Activated naive CD8-positive, alpha-beta T cell (primary cell): ENCODE measurements around the gene SSRP1.

ENCODE experiments used
- H3K27ac Mint-ChIP-seq: one replicate; pipeline ENCODE4 v1.8.0; 2021; ENCODE audit warnings: mixed read lengths
- H3K27me3 Mint-ChIP-seq: one replicate; pipeline ENCODE4 v1.8.0; 2021; ENCODE audit warnings: mixed read lengths
- H3K36me3 Mint-ChIP-seq: one replicate; pipeline ENCODE4 v1.8.0; 2021; ENCODE audit warnings: mixed read lengths
- H3K4me1 Mint-ChIP-seq: one replicate; pipeline ENCODE4 v1.8.0; 2021; ENCODE audit warnings: low read depth, mixed read lengths
- H3K4me3 Mint-ChIP-seq: one replicate; pipeline ENCODE4 v1.8.0; 2021; ENCODE audit warnings: mild to moderate bottlenecking, mixed read lengths
- H3K9me3 Mint-ChIP-seq: one replicate; pipeline ENCODE4 v1.8.0; 2021; ENCODE audit warnings: low read depth, mixed read lengths

Gene SSRP1, protein sequence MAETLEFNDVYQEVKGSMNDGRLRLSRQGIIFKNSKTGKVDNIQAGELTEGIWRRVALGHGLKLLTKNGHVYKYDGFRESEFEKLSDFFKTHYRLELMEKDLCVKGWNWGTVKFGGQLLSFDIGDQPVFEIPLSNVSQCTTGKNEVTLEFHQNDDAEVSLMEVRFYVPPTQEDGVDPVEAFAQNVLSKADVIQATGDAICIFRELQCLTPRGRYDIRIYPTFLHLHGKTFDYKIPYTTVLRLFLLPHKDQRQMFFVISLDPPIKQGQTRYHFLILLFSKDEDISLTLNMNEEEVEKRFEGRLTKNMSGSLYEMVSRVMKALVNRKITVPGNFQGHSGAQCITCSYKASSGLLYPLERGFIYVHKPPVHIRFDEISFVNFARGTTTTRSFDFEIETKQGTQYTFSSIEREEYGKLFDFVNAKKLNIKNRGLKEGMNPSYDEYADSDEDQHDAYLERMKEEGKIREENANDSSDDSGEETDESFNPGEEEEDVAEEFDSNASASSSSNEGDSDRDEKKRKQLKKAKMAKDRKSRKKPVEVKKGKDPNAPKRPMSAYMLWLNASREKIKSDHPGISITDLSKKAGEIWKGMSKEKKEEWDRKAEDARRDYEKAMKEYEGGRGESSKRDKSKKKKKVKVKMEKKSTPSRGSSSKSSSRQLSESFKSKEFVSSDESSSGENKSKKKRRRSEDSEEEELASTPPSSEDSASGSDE

DNA sequence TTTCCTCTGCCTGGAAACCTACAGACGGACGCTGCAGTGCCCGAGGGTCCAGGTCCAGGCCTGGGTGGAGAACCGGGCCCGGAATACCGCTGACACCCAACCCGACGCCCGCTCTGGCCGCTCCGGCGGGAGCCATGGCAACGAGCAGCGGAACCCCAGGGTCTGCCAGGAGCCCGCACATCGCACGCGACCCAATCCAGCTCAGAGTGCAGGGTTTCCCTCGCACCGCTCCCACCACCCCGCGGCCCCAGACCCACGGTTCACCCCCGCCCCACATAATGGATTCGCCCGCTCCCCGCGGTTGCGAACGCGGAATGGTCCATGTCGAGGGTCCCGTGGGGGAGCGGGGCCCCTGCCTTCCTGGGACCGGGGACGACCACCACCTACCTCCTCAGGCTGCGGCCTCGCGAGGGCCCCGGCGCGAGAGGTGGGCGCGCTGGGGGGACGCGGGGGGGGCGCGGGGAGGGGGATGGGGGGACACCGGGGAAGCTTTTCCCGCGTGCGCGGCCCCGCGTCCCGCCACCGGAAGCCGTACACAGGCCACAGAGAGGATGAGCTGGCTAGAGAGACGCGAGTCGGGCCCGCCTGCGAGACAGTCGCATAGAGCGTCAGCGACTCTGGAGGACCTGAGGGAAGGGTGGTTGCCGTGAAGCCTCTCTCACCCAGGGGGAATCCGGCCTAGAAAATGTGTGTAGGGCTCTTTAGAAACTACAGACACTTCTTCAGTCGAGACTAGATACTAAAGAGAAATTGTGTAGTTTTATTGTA lies at the start of gene SSRP1:
Gene SSRP1, minus strand, starts transcription at position 550 of the 768 bp plus-strand sequence. CDS start 771 bp downstream, outside the sequence.
- peaks cover 37% of the 10 kb centered on the region for H3K4me1 Mint-ChIP-seq
- H3K4me3 Mint-ChIP-seq: peak within 1 kb of the TSS; percentile 99
- no peaks in the 10 kb centered on the region for H3K27me3 Mint-ChIP-seq
- peak within 1 kb of the TSS; percentile 99 for H3K27ac Mint-ChIP-seq
- no peaks in the 10 kb centered on the region for H3K9me3 Mint-ChIP-seq
- peaks cover 12% of the 10 kb centered on the region for H3K36me3 Mint-ChIP-seq

DNA sequence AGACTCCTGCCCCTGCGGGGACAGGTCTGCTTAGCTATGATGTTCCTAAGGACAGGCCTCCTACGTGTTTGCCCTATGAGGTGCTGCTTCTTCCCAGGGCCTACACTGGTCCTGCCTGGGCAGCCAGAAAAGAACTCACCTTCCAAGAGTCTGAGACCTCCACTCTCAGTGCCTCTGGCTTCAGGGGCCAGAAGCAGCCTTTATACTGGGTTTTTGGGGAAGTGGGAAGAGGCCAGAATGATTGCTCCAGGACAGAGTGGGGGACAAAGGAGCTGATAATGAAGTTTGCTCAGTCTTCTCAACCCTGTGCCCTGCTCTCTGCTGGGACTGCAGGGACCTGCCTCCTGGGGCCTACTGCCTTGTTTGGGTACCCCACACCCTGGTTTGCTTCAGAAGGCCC lies 45.3 kb upstream of the SSRP1 start, which contains the start of gene PRG3:
Gene PRG3, minus strand, starts transcription at position 176 of the 400 bp plus-strand sequence. CDS start 442 bp downstream, outside the sequence.
- Mint-ChIP-seq H3K27ac (no peak within 1 kb of the TSS), H3K4me1 (no peaks in the 10 kb centered on the region), H3K4me3 (no peak within 1 kb of the TSS), H3K9me3 (no peaks in the 10 kb centered on the region), H3K27me3 (peaks cover 6% of the 10 kb centered on the region), H3K36me3 (no peaks in the 10 kb centered on the region)

DNA sequence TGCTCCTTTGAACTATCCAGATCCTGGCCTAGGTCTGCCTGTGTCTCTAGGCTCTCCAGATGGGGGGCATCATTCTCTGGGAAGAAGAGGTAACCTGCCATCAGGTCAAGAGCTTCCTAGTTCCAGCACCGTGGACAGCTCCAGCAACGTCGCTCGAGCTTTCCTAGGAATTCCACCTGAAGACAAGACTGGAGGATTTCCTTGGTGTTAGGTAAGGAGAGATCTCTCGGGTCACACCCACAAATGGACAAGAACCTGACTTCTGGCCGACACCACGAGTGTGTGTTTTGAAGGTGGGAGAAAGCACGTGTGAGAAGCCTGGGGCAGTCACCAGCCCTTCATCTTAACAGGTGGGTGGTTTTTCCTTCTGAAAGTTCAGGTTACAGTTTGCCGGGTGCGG lies 44.0 kb upstream of the SSRP1 start:
- no peak overlapping the region for H3K27ac Mint-ChIP-seq
- H3K4me1 Mint-ChIP-seq: no peaks in the 10 kb centered on the region
- no peaks in the 10 kb centered on the region for H3K9me3 Mint-ChIP-seq
- H3K36me3 Mint-ChIP-seq: no peaks in the 10 kb centered on the region
- H3K4me3 Mint-ChIP-seq: no peak overlapping the region
- H3K27me3 Mint-ChIP-seq: peaks cover 6% of the 10 kb centered on the region

DNA sequence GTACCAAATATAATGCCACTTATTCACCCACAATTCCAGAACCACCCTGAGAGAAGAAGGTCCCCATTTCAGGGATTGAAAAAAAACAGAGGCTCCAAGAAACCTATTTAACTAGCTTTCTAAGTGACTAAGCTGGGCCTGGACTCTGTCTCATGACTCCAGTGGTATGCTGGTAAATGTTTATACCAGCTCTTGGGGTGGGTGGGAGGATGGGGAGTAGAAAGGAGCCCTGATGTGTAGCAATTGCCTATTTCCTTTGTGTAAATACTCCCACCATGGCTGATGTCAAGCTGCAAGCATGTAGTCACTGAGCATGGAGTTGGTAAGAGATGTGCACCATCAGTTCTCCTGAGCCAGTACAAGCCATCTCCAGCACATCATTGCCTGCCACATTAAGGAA lies 42.5 kb upstream of the SSRP1 start:
- Mint-ChIP-seq H3K4me3 (no peak overlapping the region), H3K4me1 (no peaks in the 10 kb centered on the region), H3K9me3 (no peaks in the 10 kb centered on the region), H3K27me3 (peaks cover 6% of the 10 kb centered on the region), H3K27ac (no peak overlapping the region), H3K36me3 (no peaks in the 10 kb centered on the region)

DNA sequence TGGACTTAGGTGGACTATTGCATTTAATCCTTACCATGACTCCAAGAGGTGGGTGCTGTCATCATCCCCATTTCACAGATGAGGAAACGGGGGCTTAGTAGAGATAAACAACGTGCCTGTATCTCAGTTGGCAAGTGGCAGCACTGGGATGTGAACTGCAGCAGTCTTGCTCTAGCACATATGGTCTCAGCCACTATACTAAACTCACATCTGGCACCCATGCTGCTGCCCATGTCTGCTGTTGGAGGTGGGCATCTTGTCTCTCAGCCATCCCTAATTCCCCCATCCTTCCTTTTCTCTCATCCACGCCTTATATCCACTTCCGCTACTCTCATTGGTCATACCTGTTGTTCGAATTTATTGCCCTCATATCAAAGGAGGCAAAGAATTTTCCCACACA lies 41.4 kb upstream of the SSRP1 start:
- Mint-ChIP-seq H3K36me3 (no peaks in the 10 kb centered on the region), H3K4me3 (no peak overlapping the region), H3K27ac (no peak overlapping the region), H3K27me3 (peaks cover 6% of the 10 kb centered on the region), H3K9me3 (no peaks in the 10 kb centered on the region), H3K4me1 (no peaks in the 10 kb centered on the region)

DNA sequence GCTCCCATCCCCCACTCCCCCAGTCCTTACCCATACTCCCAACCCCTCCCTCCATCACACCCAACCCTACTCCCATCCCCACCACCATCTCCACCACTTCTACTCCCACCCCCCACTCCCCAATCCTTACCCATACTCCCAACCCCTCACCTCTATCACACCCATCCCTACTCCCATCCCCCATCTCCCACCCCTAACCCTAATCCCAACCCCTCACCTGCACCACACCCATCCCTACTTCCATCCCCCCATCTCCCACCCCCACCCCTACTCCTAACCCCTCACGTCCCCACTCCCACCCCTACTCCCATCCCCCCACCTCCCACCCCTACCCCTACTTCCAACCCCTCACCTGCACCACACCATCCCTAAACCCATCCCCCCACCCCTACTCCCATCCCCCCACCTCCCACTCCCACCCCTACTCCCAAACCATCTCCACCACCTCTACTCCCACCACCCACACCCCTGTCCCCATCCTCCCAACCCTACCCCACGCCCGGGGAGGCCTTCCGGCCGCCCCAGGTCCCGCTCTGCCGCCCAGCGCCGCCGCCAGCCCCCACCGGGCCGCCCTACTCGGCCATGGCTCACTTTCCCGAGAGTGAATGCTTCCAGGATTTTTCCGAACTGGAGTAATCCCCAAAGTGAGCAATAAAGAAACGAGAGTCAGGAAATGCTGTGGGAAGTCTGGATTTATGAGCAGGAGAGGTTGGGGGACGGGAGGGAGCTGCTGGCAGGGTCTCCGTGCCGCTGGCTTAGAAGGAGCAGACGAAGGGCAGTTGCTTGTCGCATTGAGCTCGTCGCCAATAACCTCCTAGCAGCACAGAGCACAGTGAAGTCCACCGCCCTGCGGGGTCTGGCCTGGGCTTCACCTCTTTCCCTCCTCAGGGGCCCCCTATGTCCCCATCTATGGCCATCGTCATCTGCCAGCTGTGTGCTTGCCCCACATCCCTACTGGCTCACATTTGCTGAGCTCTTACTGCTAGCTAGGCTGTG lies 40.7 kb upstream of the SSRP1 start:
- H3K4me1 Mint-ChIP-seq: no peaks in the 10 kb centered on the region
- no peaks in the 10 kb centered on the region for H3K9me3 Mint-ChIP-seq
- no peaks in the 10 kb centered on the region for H3K36me3 Mint-ChIP-seq
- no peak overlapping the region for H3K27ac Mint-ChIP-seq
- peaks cover 6% of the 10 kb centered on the region for H3K27me3 Mint-ChIP-seq
- H3K4me3 Mint-ChIP-seq: no peak overlapping the region

DNA sequence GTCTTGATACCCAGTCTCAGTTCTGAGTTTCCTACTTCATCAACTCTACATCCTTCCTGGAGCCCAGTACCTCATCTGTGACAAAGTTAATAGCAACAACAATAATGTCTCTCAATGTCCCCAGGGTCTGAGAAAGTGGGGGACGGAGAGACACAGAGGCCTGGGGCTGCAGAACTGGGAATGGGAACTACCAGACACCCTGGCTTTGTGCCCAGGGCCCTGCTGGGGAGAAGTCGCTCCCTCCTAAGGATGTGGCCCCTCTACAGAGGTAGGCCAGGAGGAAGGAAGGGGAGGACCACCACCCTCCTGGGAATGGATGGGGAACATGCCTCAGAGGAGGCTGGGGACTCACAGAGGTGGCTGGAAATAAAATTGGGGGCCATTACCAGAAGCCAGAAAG lies 39.8 kb upstream of the SSRP1 start:
- no peak overlapping the region for H3K27ac Mint-ChIP-seq
- H3K9me3 Mint-ChIP-seq: no peaks in the 10 kb centered on the region
- H3K36me3 Mint-ChIP-seq: no peaks in the 10 kb centered on the region
- H3K4me1 Mint-ChIP-seq: no peaks in the 10 kb centered on the region
- H3K4me3 Mint-ChIP-seq: no peak overlapping the region
- H3K27me3 Mint-ChIP-seq: peaks cover 6% of the 10 kb centered on the region

DNA sequence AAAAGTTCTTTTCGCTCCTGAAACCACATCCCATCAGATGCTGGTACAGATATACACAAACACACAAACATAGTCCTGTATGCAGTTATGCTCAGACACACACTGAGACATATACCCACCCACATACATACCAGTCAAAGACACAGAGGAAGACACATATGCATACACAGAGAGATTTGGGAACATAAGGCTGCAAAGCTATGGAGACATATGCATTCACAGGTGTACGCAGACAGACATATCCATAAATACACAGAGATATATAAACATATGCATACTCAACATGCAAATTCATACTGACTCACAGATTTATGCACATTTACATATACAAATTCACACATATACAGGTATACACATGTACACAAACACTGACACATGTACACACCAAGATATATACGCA lies 39.3 kb upstream of the SSRP1 start:
- Mint-ChIP-seq H3K4me1 (no peaks in the 10 kb centered on the region), H3K27me3 (peaks cover 6% of the 10 kb centered on the region), H3K4me3 (no peak overlapping the region), H3K9me3 (no peaks in the 10 kb centered on the region), H3K36me3 (no peaks in the 10 kb centered on the region), H3K27ac (no peak overlapping the region)

DNA sequence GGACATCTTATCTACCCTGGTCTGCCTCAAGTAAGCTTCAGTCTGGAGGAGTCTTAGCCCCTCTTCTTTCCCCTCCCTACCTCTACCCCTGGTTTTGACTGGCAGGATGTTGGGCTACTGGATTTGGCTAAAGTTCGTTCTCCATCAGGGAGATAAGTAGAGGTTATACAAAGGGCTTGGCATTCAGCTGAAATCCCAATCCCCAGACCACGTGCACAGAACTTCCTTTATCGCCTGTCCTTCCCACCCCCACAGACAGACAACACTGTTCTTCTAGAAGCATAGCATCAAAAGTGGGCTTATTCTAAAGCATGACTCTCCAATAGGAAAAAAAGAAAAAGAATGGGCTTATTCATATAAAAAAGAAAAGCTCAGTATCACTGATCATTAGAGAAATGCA lies 37.5 kb upstream of the SSRP1 start:
- Mint-ChIP-seq H3K27me3 (peaks cover 3% of the 10 kb centered on the region), H3K36me3 (no peaks in the 10 kb centered on the region)

DNA sequence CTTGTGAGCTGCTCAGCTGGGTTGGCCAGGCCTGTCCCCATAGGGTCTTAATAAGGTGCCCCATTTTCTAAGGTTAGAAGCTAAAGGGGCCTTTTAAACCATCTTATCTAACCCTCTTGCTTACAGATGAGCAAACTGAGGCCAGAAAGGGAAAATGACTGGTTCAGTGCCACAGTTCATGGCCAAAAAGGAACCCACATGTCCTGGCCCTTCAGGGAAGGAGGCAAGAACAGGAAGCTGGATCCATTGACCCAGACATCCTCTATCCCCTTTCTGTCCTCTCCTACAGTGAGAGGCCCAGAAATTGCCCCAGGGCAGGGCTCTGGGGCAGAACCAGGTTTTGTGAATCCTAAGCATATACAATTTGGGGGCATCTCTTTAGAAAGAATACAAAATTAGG lies 35.2 kb upstream of the SSRP1 start:
- Mint-ChIP-seq H3K27me3 (no peaks in the 10 kb centered on the region), H3K27ac (no peak overlapping the region), H3K9me3 (no peaks in the 10 kb centered on the region), H3K36me3 (no peaks in the 10 kb centered on the region), H3K4me3 (no peak overlapping the region), H3K4me1 (no peaks in the 10 kb centered on the region)

More for the DNA sequence above, 37.5 kb upstream of the SSRP1 start:
- H3K9me3 Mint-ChIP-seq: no peaks in the 10 kb centered on the region
- H3K4me1 Mint-ChIP-seq: no peaks in the 10 kb centered on the region
- H3K27ac Mint-ChIP-seq: no peak overlapping the region
- H3K4me3 Mint-ChIP-seq: no peak overlapping the region

DNA sequence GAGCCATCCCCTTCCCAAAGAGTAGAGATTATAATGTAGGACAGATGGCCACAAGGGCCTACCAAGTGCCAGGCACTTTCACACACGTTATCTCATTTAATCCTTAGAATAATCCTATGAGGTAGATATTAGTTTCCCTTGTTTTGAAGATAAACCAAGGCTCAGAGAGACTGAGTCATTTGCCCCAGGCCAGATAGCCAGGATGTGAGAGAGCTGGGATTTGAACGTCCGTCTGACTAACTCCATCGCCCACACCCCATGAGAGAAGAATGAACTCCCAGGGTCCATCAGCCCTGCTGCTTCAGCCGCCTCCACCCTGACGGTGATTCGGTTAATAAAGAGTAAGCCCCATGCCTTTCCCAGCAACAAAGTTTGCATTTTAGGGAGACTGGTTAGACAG lies 34.6 kb upstream of the SSRP1 start:
- no peak overlapping the region for H3K27ac Mint-ChIP-seq
- no peaks in the 10 kb centered on the region for H3K4me1 Mint-ChIP-seq
- H3K4me3 Mint-ChIP-seq: no peak overlapping the region
- no peaks in the 10 kb centered on the region for H3K36me3 Mint-ChIP-seq
- H3K27me3 Mint-ChIP-seq: no peaks in the 10 kb centered on the region
- no peaks in the 10 kb centered on the region for H3K9me3 Mint-ChIP-seq

DNA sequence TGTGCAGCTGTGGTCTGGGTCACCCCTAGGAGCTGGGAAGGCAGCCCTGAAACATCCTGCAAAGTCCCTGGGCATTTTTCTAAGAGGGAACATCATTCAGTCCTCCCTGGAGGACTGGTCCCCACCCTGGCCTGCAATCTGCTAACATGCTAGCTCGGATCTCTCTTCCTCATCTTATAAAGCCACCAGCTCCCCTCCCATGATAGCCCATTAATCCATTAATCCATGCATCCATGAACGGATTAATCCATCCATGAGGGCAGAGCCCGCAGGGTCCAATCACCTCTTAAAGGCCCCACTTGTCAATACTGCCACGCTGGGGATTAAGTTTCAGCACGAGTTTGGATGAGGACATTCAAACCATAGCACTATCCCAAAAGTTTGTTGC lies 33.1 kb upstream of the SSRP1 start:
- no peaks in the 10 kb centered on the region for H3K27me3 Mint-ChIP-seq
- no peak overlapping the region for H3K4me3 Mint-ChIP-seq
- no peaks in the 10 kb centered on the region for H3K4me1 Mint-ChIP-seq
- no peaks in the 10 kb centered on the region for H3K9me3 Mint-ChIP-seq
- H3K36me3 Mint-ChIP-seq: no peaks in the 10 kb centered on the region
- H3K27ac Mint-ChIP-seq: no peak overlapping the region

DNA sequence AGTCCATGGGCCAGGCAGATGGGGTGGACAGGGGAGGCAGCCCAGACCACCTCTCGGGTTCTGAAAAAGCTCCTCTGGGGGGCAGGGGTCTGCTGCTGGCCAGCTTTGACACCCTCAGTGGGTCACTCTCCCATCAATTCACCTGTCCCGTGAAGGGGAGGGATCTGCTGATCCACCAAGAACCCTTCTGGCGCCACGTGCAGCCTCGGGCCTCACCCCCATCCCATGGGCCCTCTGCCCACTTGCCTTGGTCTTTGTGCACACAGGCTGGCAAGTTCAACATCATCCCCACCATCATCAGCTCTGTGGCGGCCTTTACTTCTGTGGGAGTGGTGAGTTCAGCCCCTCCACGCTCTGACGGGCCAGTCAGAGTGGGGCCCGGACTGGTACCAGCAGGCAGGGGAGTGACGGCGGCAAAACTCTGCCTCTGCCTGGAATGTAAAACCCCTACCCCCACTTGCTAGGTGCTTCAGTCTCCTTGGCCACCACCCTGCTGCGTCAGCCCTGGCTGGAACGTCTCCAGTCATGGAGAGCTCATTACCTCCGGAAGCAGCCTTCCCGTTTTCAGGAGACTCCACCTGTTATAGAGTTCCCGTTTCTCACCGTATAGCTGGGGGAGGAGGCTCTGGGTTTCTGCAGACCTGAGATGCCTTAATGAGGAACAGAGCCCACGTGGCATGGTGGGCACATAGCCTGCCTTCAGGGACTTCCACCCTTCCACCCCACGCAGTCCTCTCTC lies 32.6 kb upstream of the SSRP1 start:
- no peaks in the 10 kb centered on the region for H3K36me3 Mint-ChIP-seq
- H3K4me3 Mint-ChIP-seq: no peak overlapping the region
- H3K4me1 Mint-ChIP-seq: no peaks in the 10 kb centered on the region
- H3K27me3 Mint-ChIP-seq: no peaks in the 10 kb centered on the region
- H3K27ac Mint-ChIP-seq: no peak overlapping the region
- H3K9me3 Mint-ChIP-seq: no peaks in the 10 kb centered on the region
